Spinal cord (tissue), 10 donors: ENCODE results near the gene AGK. TPM values are rescaled to one million over a fixed set of nuclear protein-coding genes. Genes with fewer than 3 reads are reported as not detected.
A peak's percentile ranks its signal among the peaks of the same experiment; 100 is the strongest.

Experiments
- DNase-seq, 6 donors: peaks; one replicate each; pipeline versions ENCODE4 v3.0.0 to v3.0.0-alpha.2; 2013 to 2015; ENCODE audit warnings: low spot score in 6 of 6, low read depth in 4 of 6
- H3K27ac ChIP-seq: one replicate; pipeline ENCODE4 v1.5.1; 2013; ENCODE audit warnings: low read depth, low read length, control low read depth
- H3K27me3 ChIP-seq: one replicate; pipeline ENCODE4 v1.6.1; 2013; ENCODE audit warnings: low read length; ENCODE audit not compliant: control insufficient read depth, insufficient read depth
- H3K36me3 ChIP-seq: one replicate; pipeline ENCODE4 v1.6.1; 2013; ENCODE audit warnings: low read length; ENCODE audit not compliant: control insufficient read depth, insufficient read depth
- H3K4me1 ChIP-seq: one replicate; pipeline ENCODE4 v1.6.1; 2013; ENCODE audit warnings: low read length; ENCODE audit not compliant: control insufficient read depth, insufficient read depth
- H3K4me3 ChIP-seq: one replicate; pipeline ENCODE4 v1.5.1; 2013; ENCODE audit warnings: low read depth, low read length, control low read depth
- H3K9me3 ChIP-seq: one replicate; pipeline ENCODE4 v1.6.1; 2013; ENCODE audit warnings: low read length; ENCODE audit not compliant: control insufficient read depth, insufficient read depth
- WGBS: methylation state at CpG from one replicate; pipeline ENCODE4 v1.1.5; 2013; ENCODE audit warnings: missing lambda C conversion rate; ENCODE audit not compliant: insufficient coverage; 5-methylcytosine and 5-hydroxymethylcytosine counted together
- polyA plus RNA-seq, 2 donors: library from polyadenylated mRNA; unstranded; fragments of 120-200 nt; gene quantifications; one replicate each; pipeline ENCODE4 v1.2.1, GENCODE V29; 2013; ENCODE audit not compliant: insufficient read length in 2 of 2
- total RNA-seq, 2 donors: library from RNA; depleted of rRNA in 1 of 2; stranded (reverse); fragments of 120-200 nt in 1 of 2; fragments of >200 nt in 1 of 2; gene quantifications; one replicate each; pipeline versions ENCODE4 v1.2.3 to v1.2.4, GENCODE V29; 2013 to 2014
- donor health status: healthy.

Gene AGK
- total and polyA plus RNA-seq, 4 donors = 43.7 to 65.7 (median 48.5) TPM

- Histone ChIP-seq H3K4me3 (peak overlapping the region; percentile 56), H3K27ac (no peak overlapping the region), H3K27me3 (no peaks in the 10 kb centered on the region), H3K9me3 (no peaks in the 10 kb centered on the region), H3K4me1 (peaks cover 17% of the 10 kb centered on the region), H3K36me3 (no peaks in the 10 kb centered on the region)
- WGBS = 88% methylated on average over 1 of the region's 4 CpGs
- DNase-seq = no peak
These were observed 151.7 kb downstream of the AGK start for GRCh38 chr7:141702892-141703291.

DNA sequence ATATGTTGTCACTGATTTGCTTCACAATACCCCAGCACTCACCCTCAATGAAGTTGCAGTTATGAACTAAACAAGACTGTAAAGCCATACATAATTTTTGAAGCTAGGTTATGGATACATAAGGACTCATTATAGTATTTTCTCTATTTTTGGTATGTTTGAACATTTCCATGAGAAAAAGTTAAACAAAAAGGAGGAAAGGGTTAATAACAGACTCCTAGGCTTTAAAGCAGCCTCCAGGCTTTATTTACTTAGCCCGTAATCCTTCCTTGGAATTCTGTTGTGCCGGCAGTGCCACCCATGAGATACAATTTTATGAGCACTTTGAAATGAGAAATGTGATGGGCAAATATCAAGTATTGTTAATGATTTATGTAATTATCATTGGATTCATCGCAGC lies 152.9 kb downstream of the AGK start:
- no peak overlapping the region for H3K27ac ChIP-seq
- no peaks in the 10 kb centered on the region for H3K27me3 ChIP-seq
- no peaks in the 10 kb centered on the region for H3K9me3 ChIP-seq
- H3K4me3 ChIP-seq = no peak overlapping the region
- DNase-seq = no peak
- WGBS = 69% methylated on average over 3 of the region's 3 CpGs
- no peaks in the 10 kb centered on the region for H3K36me3 ChIP-seq
- H3K4me1 ChIP-seq = peaks cover 7% of the 10 kb centered on the region

GRCh38 chr7:141704741-141705140 lies 153.5 kb downstream of the AGK start:
- Histone ChIP-seq H3K4me3 (no peak overlapping the region), H3K9me3 (no peaks in the 10 kb centered on the region), H3K27ac (no peak overlapping the region), H3K4me1 (peaks cover 6% of the 10 kb centered on the region), H3K27me3 (no peaks in the 10 kb centered on the region), H3K36me3 (no peaks in the 10 kb centered on the region)
- no peak for DNase-seq
- WGBS = 65% methylated on average over 5 of the region's 5 CpGs

Other genes starting within 250 kb of the AGK start
- gene DENND11, start 150.8 kb downstream of the AGK start, total RNA-seq = 10 to 100 TPM; 23.7 to 33.7 TPM
- gene DENND11, start 150.8 kb downstream of the AGK start, polyA plus RNA-seq = 10 to 100 TPM; 23.1 to 27.2 TPM
- gene WEE2, start 156.9 kb downstream of the AGK start, total RNA-seq = under 1 TPM; 0.22 to 0.30 TPM
- gene WEE2, start 156.9 kb downstream of the AGK start, polyA plus RNA-seq = under 1 TPM; 0.53 to 0.57 TPM
- gene SSBP1, start 186.9 kb downstream of the AGK start, total RNA-seq = 100 to 1,000 TPM in 1 of 2 donors, 10 to 100 TPM in 1; 86.5 to 150 TPM
- gene SSBP1, start 186.9 kb downstream of the AGK start, polyA plus RNA-seq = 100 to 1,000 TPM; 117 to 119 TPM
- 1 to 10 TPM; 3.6 to 5.7 TPM for gene TAS2R3, start 212.7 kb downstream of the AGK start, total RNA-seq
- gene TAS2R3, start 212.7 kb downstream of the AGK start, polyA plus RNA-seq = under 1 TPM; 0.33 to 0.40 TPM
- 1 to 10 TPM; 3.4 to 4.5 TPM for gene TAS2R4, start 225.3 kb downstream of the AGK start, total RNA-seq
- 1 to 10 TPM; 1.4 to 3.4 TPM for gene TAS2R4, start 225.3 kb downstream of the AGK start, polyA plus RNA-seq
- 1 to 10 TPM; 3.5 to 3.7 TPM for gene TAS2R5, start 238.8 kb downstream of the AGK start, total RNA-seq
- 1 to 10 TPM; 2.4 to 4.7 TPM for gene TAS2R5, start 238.8 kb downstream of the AGK start, polyA plus RNA-seq